WTC11 (cell line): ENCODE results near the gene CLDN25. TPM values are rescaled to one million over a fixed set of nuclear protein-coding genes. Genes with fewer than 3 reads are reported as not detected.

Experiments used
- ATAC-seq: fragments of 200-7000 bp; cut with Tn5 transposase; 2 replicates; pipeline ENCODE4 v1.10.0; 2021; ENCODE audit warnings: mild to moderate bottlenecking, moderate library complexity
- CTCF ChIA-PET: fragments of 300-600 bp; sonication (Branson Sonifier 250); formaldehyde crosslinking; loops from one replicate; lab custom pipeline; 2021; ENCODE audit warnings: antibody characterized with exemption; lab: Charles Lee
- POLR2A ChIA-PET: fragments of 350-600 bp; sonication (Branson Sonifier 250); formaldehyde crosslinking; loops from one replicate; lab custom pipeline; 2021; ENCODE audit warnings: antibody characterized with exemption; lab: Charles Lee
- DNase-seq: peaks from one replicate; pipeline ENCODE4 v3.0.0; 2021; ENCODE audit warnings: low spot score
- H3K27ac Mint-ChIP-seq: 2 replicates; pipeline ENCODE4 v1.8.0; 2021; ENCODE audit warnings: mixed read lengths
- H3K27me3 Mint-ChIP-seq: 2 replicates; pipeline ENCODE4 v1.8.0; 2021; ENCODE audit warnings: low read depth, mild to moderate bottlenecking, moderate library complexity, mixed read lengths
- H3K36me3 Mint-ChIP-seq: 2 replicates; pipeline ENCODE4 v1.8.0; 2021; ENCODE audit warnings: mixed read lengths
- H3K4me1 Mint-ChIP-seq: 2 replicates; pipeline ENCODE4 v1.8.0; 2022; ENCODE audit warnings: mixed read lengths
- H3K4me3 Mint-ChIP-seq: 2 replicates; pipeline ENCODE4 v1.8.0; 2021; ENCODE audit warnings: mild to moderate bottlenecking, moderate library complexity, mixed read lengths
- H3K9me3 Mint-ChIP-seq: 2 replicates; pipeline ENCODE4 v1.8.0; 2021; ENCODE audit warnings: mixed read lengths
- ATF1 ChIP-seq: sonication (generic); formaldehyde crosslinking; IDR thresholded peaks from 2 replicates; pipeline ENCODE4 v1.8.1; 2023; ENCODE audit warnings: mild to moderate bottlenecking, moderate library complexity, missing genetic modification reagents
- ATF2 ChIP-seq: sonication (generic); formaldehyde crosslinking; IDR thresholded peaks from 2 replicates; pipeline ENCODE4 v1.8.1; 2022; ENCODE audit warnings: low read depth, missing genetic modification reagents, borderline replicate concordance
- ATF6 ChIP-seq: sonication (generic); formaldehyde crosslinking; IDR thresholded peaks from 2 replicates; pipeline ENCODE4 v1.8.1; 2023; ENCODE audit warnings: mild to moderate bottlenecking, missing genetic modification reagents
- CBFB ChIP-seq: sonication (generic); formaldehyde crosslinking; IDR thresholded peaks from 2 replicates; pipeline ENCODE4 v1.8.1; 2022; ENCODE audit warnings: mild to moderate bottlenecking, low read depth, missing genetic modification reagents
- CREB1 ChIP-seq: sonication (generic); formaldehyde crosslinking; IDR thresholded peaks from 2 replicates; pipeline ENCODE4 v1.8.0; 2023; ENCODE audit warnings: mild to moderate bottlenecking, missing genetic modification reagents
- E2F1 ChIP-seq: sonication (generic); formaldehyde crosslinking; IDR thresholded peaks from 2 replicates; pipeline ENCODE4 v1.8.0; 2022; ENCODE audit warnings: mild to moderate bottlenecking, missing genetic modification reagents
- EMX1 ChIP-seq: fragments of 250-450 bp; sonication (Bioruptor Pico); IDR thresholded peaks from 2 replicates; pipeline ENCODE4 v1.8.0; 2021; ENCODE audit warnings: mild to moderate bottlenecking
- IRF2 ChIP-seq: sonication (generic); formaldehyde crosslinking; IDR thresholded peaks from 2 replicates; pipeline ENCODE4 v1.8.0; 2022; ENCODE audit warnings: low read depth, missing genetic modification reagents, borderline replicate concordance
- JAZF1 ChIP-seq: fragments of 250-450 bp; sonication (Bioruptor Pico); IDR thresholded peaks from 2 replicates; pipeline ENCODE4 v1.9.0; 2021; ENCODE audit warnings: moderate library complexity, mild to moderate bottlenecking, inconsistent platforms
- JUN ChIP-seq: sonication (generic); formaldehyde crosslinking; IDR thresholded peaks from 2 replicates; pipeline ENCODE4 v1.8.0; 2023; ENCODE audit warnings: mild to moderate bottlenecking, missing genetic modification reagents
- KAT7 ChIP-seq: sonication (generic); formaldehyde crosslinking; IDR thresholded peaks from 2 replicates; pipeline ENCODE4 v1.8.1; 2023; ENCODE audit warnings: missing genetic modification reagents, mild to moderate bottlenecking, borderline replicate concordance
- NFE2L1 ChIP-seq: sonication (generic); formaldehyde crosslinking; IDR thresholded peaks from 2 replicates; pipeline ENCODE4 v1.8.1; 2023; ENCODE audit warnings: missing genetic modification reagents
- NFYB ChIP-seq: sonication (generic); formaldehyde crosslinking; conservative IDR thresholded peaks from 2 replicates; pipeline ENCODE4 v1.8.0; 2022; ENCODE audit warnings: low read depth, missing genetic modification reagents
- NR3C1 ChIP-seq: sonication (generic); formaldehyde crosslinking; conservative IDR thresholded peaks from 2 replicates; pipeline ENCODE4 v1.8.1; 2023; ENCODE audit warnings: low read depth, mild to moderate bottlenecking, missing genetic modification reagents
- PRRX2 ChIP-seq: fragments of 250-450 bp; sonication (Bioruptor Pico); IDR thresholded peaks from 2 replicates; pipeline ENCODE4 v1.8.0; 2021; ENCODE audit warnings: mild to moderate bottlenecking
- RELA ChIP-seq: sonication (generic); formaldehyde crosslinking; IDR thresholded peaks from 2 replicates; pipeline ENCODE4 v1.8.1; 2022; ENCODE audit warnings: missing genetic modification reagents, mild to moderate bottlenecking, borderline replicate concordance
- RORB ChIP-seq: fragments of 250-450 bp; sonication (Bioruptor Pico); IDR thresholded peaks from 2 replicates; pipeline ENCODE4 v1.9.0; 2021; ENCODE audit warnings: mild to moderate bottlenecking
- SMAD3 ChIP-seq: sonication (generic); formaldehyde crosslinking; IDR thresholded peaks from 2 replicates; pipeline ENCODE4 v1.8.0; 2022; ENCODE audit warnings: missing genetic modification reagents, mild to moderate bottlenecking, borderline replicate concordance
- SOX15 ChIP-seq: fragments of 250-450 bp; sonication (Bioruptor Pico); IDR thresholded peaks from 2 replicates; pipeline ENCODE4 v1.9.0; 2021; ENCODE audit warnings: mild to moderate bottlenecking
- TEAD1 ChIP-seq: sonication (generic); formaldehyde crosslinking; IDR thresholded peaks from 2 replicates; pipeline ENCODE4 v1.8.0; 2022; ENCODE audit warnings: mild to moderate bottlenecking, missing genetic modification reagents
- TEAD4 ChIP-seq: sonication (generic); formaldehyde crosslinking; IDR thresholded peaks from 2 replicates; pipeline ENCODE4 v1.8.0; 2022; ENCODE audit warnings: mild to moderate bottlenecking, missing genetic modification reagents
- ZNF263 ChIP-seq: sonication (generic); formaldehyde crosslinking; IDR thresholded peaks from 2 replicates; pipeline ENCODE4 v1.8.1; 2022; ENCODE audit warnings: low read depth, mild to moderate bottlenecking, moderate library complexity, missing genetic modification reagents
- ZNF281 ChIP-seq: sonication (generic); formaldehyde crosslinking; IDR thresholded peaks from 2 replicates; pipeline ENCODE4 v1.8.0; 2023; ENCODE audit warnings: mild to moderate bottlenecking, missing genetic modification reagents
- ZNF396 ChIP-seq: fragments of 250-450 bp; sonication (Bioruptor Pico); IDR thresholded peaks from 2 replicates; pipeline ENCODE4 v1.8.0; 2021; ENCODE audit warnings: mild to moderate bottlenecking, moderate library complexity, borderline replicate concordance
- ZNF425 ChIP-seq: fragments of 250-450 bp; sonication (Bioruptor Pico); conservative IDR thresholded peaks from 2 replicates; pipeline ENCODE4 v1.9.0; 2021; ENCODE audit warnings: mild to moderate bottlenecking
- total RNA-seq: library from RNA; stranded (reverse); gene quantifications from 3 replicates; pipeline ENCODE4 v1.2.3, GENCODE V29; 2021

Gene CLDN25
- total RNA-seq, 1 experiment from 2014 or later = not detected

- TF ChIP-seq ZNF281 (CRISPR knock-in tag) = no peak
- no peak for TF ChIP-seq ATF1 (CRISPR knock-in tag)
- no peak for TF ChIP-seq ZNF396
- TF ChIP-seq NR3C1 (CRISPR knock-in tag) = no peak
- no peak for TF ChIP-seq NFE2L1
- TF ChIP-seq ATF6 = no peak
- TF ChIP-seq RORB (CRISPR knock-in tag) = no peak
- TF ChIP-seq PRRX2 (CRISPR knock-in tag) = no peak
- TF ChIP-seq EMX1 (CRISPR knock-in tag) = no peak
- no peak for TF ChIP-seq E2F1
- TF ChIP-seq SOX15 = no peak
- no peak for TF ChIP-seq RELA (CRISPR knock-in tag)
Observed at GRCh38 chr11:113827477-113827876, 47.9 kb downstream of the CLDN25 start (continued).

GRCh38 chr11:113828191-113828590, 48.6 kb downstream of the CLDN25 start:
- ATAC-seq (no peak), DNase-seq (no peak)
- Mint-ChIP-seq H3K9me3 (peaks cover 5% of the 10 kb centered on the region; the same call in 1 of the 2 replicates), H3K4me1 (no peaks in the 10 kb centered on the region), H3K36me3 (peaks cover 75% of the 10 kb centered on the region), H3K4me3 (no peak overlapping the region), H3K27ac (no peak overlapping the region), H3K27me3 (no peaks in the 10 kb centered on the region)
- CTCF ChIA-PET = interaction anchor here (0.5 to 0.9 kb wide), 4 partner anchors 19 to 1548 kb away, joined by 3 to 5 read pairs (median 4); no protein-coding TSS in a partner anchor
- TF ChIP-seq IRF2 (CRISPR knock-in tag) = no peak
- TF ChIP-seq ATF1 (CRISPR knock-in tag) = no peak
- TF ChIP-seq TEAD1 (CRISPR knock-in tag) = no peak
- TF ChIP-seq CBFB (CRISPR knock-in tag) = no peak
- no peak for TF ChIP-seq ATF2 (CRISPR knock-in tag)
- no peak for TF ChIP-seq KAT7 (CRISPR knock-in tag)
- TF ChIP-seq NFYB (CRISPR knock-in tag) = no peak
- POLR2A ChIA-PET = no interaction called here

- Mint-ChIP-seq H3K27me3 (no peaks in the 10 kb centered on the region), H3K4me1 (no peaks in the 10 kb centered on the region), H3K27ac (peak overlapping the region; percentile 63; the same call in 1 of the 2 replicates), H3K36me3 (peaks cover 75% of the 10 kb centered on the region), H3K9me3 (peaks cover 5% of the 10 kb centered on the region; the same call in 1 of the 2 replicates), H3K4me3 (no peak overlapping the region)
- CTCF ChIA-PET = interaction anchor here (0.5 to 1.5 kb wide), 2 partner anchors 34 to 45 kb away, joined by 3 to 4 read pairs; no protein-coding TSS in a partner anchor
- POLR2A ChIA-PET = interaction anchor here (0.6 kb wide), 1 partner anchor 122 kb away, joined by 5 read pairs; no protein-coding TSS in a partner anchor
- DNase-seq (no peak), ATAC-seq (no peak)
- no peak for TF ChIP-seq SMAD3
- TF ChIP-seq JAZF1 (CRISPR knock-in tag) = no peak
- TF ChIP-seq EMX1 (CRISPR knock-in tag) = no peak
- no peak for TF ChIP-seq E2F1
- no peak for TF ChIP-seq ZNF263 (CRISPR knock-in tag)
- no peak for TF ChIP-seq CREB1 (CRISPR knock-in tag)
- TF ChIP-seq ATF1 (CRISPR knock-in tag) = no peak
- TF ChIP-seq JUN = no peak
- no peak for TF ChIP-seq TEAD4 (CRISPR knock-in tag)
- TF ChIP-seq ZNF425 (CRISPR knock-in tag) = no peak
Observed at GRCh38 chr11:113829751-113830150, 50.2 kb downstream of the CLDN25 start.
